ENCODE data around the gene OR52D1.
A peak's percentile ranks its signal among the peaks of the same experiment; 100 is the strongest.

Gene OR52D1

DNA sequence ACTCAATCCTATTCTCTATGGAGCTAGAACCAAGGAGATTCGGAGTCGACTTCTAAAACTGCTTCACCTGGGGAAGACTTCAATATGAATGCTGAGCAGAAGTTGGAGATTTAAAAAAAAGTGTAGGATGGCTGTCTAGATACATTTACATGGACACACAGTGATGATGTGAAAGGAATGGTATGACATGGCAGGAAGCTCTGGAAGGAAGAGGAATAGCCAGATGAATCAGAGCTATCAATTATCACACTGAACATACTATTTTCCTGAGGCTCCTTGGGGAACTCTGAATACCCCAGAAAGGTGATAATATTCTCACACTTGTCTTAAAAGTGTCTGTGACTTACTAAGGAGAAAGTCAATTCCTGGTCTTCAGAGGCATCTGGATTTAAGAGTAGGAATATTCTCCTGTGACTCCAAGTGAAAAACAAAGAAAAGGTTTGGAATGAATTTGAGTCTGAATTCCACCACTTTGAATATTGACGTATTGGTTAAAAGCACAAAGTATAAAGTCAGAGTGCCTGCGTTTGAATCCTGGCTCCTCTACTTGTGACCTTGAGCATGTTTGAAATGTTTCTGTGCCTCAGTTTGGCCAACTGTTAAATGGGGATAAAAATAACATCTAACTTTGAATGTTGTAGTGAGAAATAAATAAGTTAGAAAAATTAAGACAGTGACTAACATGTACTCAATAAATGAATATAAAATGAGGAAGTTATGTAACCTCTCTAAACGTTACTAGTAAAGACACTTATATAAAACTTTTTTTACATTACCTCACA, 1.3 kb downstream of the OR52D1 start:
- no peak for DNase-seq (ENCODE audit: low read depth)
- no peak overlapping the region for H3K4me3 ChIP-seq (ENCODE audit: low read depth, low read length)
- TF ChIP-seq, protein P1, sequence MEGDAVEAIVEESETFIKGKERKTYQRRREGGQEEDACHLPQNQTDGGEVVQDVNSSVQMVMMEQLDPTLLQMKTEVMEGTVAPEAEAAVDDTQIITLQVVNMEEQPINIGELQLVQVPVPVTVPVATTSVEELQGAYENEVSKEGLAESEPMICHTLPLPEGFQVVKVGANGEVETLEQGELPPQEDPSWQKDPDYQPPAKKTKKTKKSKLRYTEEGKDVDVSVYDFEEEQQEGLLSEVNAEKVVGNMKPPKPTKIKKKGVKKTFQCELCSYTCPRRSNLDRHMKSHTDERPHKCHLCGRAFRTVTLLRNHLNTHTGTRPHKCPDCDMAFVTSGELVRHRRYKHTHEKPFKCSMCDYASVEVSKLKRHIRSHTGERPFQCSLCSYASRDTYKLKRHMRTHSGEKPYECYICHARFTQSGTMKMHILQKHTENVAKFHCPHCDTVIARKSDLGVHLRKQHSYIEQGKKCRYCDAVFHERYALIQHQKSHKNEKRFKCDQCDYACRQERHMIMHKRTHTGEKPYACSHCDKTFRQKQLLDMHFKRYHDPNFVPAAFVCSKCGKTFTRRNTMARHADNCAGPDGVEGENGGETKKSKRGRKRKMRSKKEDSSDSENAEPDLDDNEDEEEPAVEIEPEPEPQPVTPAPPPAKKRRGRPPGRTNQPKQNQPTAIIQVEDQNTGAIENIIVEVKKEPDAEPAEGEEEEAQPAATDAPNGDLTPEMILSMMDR (IDR thresholded peaks at IDR 0.05; ENCODE audit: low read depth, low read length, missing control alignments) = no peak

DNA sequence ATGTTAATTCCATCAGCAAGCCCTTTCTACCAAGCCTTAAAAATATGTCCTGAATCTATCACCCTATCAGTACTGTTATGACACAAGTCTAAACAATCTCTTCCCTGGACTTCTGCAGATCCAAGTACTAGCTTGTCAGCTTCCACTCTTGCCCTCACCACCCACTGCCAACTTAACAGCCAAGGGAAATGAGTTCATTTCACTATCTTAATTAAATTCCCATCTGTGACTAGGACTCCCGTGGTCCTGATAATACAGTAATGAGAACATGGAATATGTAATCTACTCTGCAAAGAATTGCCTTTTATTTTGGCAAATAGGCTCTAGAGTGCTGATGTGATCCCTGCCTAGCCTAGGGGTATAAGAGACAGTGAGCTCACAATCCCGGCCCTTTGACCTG, 11.2 kb downstream of the OR52D1 start:
- no peak for DNase-seq (ENCODE audit: low read depth)
- H3K4me3 ChIP-seq (ENCODE audit: low read depth, low read length) = no peak overlapping the region
- TF ChIP-seq, protein P1 (IDR thresholded peaks at IDR 0.05; ENCODE audit: low read depth, low read length, missing control alignments) = no peak

DNA sequence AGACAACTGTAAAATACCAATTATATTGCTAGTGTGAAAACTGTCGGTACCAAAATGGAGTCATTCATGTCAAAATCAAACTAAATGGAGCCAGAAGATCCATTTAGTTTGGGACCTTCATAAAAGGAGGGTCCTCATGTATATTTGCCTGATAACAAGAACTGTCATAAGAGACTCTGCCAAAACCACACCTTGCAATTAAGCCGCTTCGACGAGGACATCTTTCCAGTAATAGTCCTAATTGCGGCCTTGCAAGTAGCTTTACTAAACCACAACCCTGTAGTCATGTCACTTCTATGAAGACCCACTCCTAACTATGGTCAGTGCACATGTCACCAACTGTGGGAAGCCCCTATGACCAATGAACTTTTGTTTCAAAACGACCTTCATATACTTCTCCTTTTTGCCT, 11.9 kb downstream of the OR52D1 start:
- no peak overlapping the region for H3K4me3 ChIP-seq (ENCODE audit: low read depth, low read length)
- TF ChIP-seq, protein P1 (IDR thresholded peaks at IDR 0.05; ENCODE audit: low read depth, low read length, missing control alignments) = no peak
- DNase-seq (ENCODE audit: low read depth) = no peak

DNA sequence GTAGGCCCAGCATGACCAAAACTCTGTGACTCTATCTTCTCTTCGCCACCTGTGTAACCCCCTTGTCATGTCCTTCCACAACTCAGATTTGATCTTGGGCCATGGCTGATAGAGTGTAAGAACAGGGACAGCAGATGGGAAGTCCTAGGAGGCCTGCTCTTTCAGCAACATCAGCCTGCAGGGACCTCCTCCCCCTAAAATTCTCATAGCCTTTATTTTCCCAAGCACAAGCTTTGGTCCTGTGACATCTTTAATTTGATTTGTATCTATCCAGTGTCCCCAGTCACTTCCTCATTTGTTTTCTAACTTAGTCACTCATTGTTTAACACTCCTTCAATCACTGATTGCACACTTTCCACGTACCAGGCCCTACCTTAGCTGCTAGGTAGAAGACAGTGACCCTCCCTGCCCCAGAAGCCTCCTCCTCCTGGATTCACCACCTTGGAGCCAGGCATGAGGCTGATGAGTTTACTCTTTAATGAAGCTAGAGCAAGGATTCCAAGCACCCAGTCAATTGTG, 16.0 kb downstream of the OR52D1 start:
- TF ChIP-seq, protein P1 (IDR thresholded peaks at IDR 0.05; ENCODE audit: low read depth, low read length, missing control alignments) = no peak
- no peak for DNase-seq (ENCODE audit: low read depth)
- no peak overlapping the region for H3K4me3 ChIP-seq (ENCODE audit: low read depth, low read length)

DNA sequence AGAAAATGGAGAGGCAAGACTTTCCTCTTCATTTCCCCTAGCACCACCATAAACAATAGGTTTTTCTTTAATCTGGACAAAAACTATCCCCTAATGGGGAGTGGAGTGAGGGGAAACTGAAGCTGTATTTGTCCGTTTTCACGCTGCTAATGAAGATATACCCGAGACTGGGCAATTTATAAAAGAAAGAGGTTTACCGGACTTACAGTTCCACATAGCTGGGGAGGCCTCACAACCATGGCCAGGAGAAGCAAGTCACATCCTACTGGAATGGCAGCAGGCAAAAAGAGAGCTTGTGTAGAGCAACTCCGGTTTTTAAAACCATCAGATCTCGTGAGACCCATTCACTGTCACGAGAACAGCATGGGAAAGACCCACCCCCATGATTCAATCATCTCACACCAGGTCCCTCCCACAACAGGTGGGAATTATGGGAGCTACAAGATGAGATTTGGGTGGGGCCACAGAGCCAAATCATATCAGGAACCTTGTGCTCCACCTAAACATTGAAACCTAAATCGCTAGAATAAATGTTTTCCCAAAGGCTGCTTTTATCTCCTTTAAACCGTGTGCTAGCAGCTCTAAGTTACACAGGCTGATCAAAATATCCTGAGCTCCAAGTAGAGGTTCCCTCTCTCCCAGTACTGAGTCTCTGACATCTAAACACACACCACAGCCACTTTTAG, 17.0 kb downstream of the OR52D1 start:
- TF ChIP-seq, protein P1 (IDR thresholded peaks at IDR 0.05; ENCODE audit: low read depth, low read length, missing control alignments) = no peak
- no peak overlapping the region for H3K4me3 ChIP-seq (ENCODE audit: low read depth, low read length)
- no peak for DNase-seq (ENCODE audit: low read depth)

DNA sequence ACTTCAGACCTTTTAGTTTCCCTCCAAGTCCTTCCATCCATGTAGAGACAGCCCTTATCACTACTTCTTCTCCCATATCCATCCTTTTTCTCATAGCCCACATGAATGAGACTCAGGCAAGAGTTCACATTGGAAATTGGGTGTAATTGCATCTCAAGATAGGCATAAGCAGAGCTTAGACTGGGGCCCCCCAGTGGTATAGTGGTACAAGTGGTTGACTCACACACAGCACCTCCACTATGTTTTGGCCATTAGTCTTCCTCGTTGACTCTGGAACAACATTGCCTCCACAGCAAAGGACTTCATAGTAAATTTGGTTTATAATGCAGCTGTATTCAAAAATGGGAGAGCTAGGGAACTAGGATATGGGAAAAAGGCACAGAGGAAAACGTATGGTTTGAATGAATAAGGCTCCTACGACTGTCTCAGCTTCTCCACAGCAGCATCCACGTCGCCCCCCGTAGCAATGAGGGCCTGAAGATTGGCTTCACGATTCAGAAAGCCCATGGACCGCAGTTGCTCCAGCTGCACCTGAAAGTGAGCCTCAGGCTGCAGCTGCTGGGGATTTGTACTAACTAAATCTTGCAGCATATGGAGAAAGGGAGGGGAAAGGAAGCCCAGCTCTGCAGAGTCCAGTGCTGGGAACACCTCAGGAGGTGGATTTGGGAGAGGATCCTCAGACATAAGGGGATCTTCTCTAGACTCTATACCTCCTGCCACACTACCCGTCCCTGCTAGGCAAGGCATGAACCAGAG, 18.9 kb downstream of the OR52D1 start:
- TF ChIP-seq, protein P1 (IDR thresholded peaks at IDR 0.05; ENCODE audit: low read depth, low read length, missing control alignments) = peak; percentile 21
- H3K4me3 ChIP-seq (ENCODE audit: low read depth, low read length) = no peak overlapping the region
- no peak for DNase-seq (ENCODE audit: low read depth)

Data from GM12864 (cell line).